Hindlimb muscle (tissue), 1 donor: ENCODE results near the gene FOXD4L4. TPM values are rescaled to one million over a fixed set of nuclear protein-coding genes. Genes with fewer than 3 reads are reported as not detected.
"Not testable (repeated sequence)": the region's sequence is repeated elsewhere in the genome, so short reads cannot be mapped to it uniquely, and the experiment has no call there.

Experiments used
- DNase-seq: peaks from one replicate; pipeline ENCODE4 v3.0.0-alpha.2; 2013
- polyA plus RNA-seq: library from polyadenylated mRNA; unstranded; fragments of 120-200 nt; gene quantifications from one replicate; pipeline ENCODE4 v1.2.1, GENCODE V29; 2013; ENCODE audit not compliant: insufficient read length

Gene FOXD4L4
- polyA plus RNA-seq: not detected

DNA sequence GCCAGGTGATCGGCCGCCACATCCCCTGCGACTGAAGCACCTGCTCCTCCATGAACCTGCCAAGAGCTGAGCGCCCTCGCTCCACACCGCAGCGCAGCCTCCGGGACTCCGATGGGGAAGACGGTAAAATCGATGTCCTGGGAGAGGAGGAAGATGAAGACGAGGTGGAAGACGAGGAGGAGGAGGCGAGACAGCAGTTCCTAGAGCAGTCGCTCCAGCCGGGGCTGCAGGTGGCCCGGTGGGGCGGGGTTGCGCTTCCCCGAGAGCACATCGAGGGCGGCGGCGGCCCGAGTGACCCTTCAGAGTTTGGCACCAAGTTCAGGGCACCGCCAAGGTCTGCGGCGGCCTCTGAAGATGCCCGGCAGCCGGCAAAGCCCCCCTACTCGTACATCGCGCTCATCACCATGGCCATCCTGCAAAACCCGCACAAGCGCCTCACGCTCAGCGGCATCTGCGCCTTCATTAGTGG, at the start of gene FOXD4L4:
Gene FOXD4L4 (plus strand): TSS at position 51 of the 469 bp plus-strand sequence. CDS start 0 bp downstream, at position 51.
- DNase-seq: not testable (repeated sequence)

DNA sequence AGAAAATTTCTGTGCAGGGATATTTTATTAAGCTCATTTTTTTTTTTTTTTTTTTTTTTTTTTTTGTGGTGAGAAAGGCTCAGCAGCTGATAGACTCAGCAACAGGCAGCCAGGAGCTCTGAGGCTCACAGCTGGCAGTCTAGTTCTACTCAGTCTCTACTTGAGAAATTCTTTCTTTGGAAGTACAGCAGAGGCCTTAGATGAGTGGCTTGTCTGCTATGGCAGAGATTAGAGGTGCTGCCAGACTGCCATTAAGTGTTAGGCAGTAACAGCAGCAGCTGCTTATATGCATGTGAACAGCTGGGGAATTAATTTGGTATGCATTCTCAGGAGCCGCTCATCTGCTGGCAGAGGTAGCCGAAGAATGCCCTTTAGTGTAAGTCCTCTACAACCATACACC, 33.4 kb upstream of the FOXD4L4 start:
- DNase-seq: not testable (repeated sequence)

DNA sequence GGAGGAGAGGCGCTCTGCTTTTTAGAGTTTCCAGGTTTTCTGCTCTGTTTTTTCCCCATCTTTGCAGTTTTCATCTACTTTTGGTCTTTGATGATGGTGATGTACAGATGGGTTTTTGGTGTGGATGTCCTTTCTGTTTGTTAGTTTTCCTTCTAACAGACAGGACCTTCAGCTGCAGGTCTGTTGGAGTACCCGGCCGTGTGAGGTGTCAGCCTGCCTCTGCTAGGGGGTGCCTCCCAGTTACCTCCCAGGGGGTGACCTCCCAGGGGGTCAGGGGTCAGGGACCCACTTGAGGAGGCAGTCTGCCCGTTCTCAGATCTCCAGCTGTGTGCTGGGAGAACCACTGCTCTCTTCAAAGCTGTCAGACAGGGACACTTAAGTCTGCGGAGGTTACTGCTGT, 22.5 kb upstream of the FOXD4L4 start:
- DNase-seq: not testable (repeated sequence)

DNA sequence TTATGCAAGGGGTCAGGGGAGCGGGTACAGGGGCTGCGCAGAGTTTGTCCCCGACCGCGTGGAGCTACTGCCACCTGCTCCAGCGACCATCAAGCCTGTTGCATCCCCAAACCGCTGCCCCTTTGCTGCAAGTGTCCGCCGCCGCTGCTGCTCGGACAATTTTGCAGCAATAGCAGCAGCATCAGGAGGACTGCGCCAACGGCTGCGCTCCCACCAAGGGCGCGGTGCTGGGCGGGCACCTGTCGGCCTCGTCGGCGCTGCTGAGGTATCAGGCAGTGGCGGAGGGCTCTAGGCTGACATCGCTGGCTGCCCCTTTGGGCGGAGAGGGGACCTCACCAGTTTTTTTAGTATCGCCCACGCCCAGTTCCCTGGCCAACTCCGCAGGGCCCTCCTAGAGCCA, 1.2 kb downstream of the FOXD4L4 start:
- not testable (repeated sequence) for DNase-seq

Other genes with a start within 250 kb of the FOXD4L4 start
- 45.2 TPM for gene ZNG1E, start 61.2 kb upstream of the FOXD4L4 start, polyA plus RNA-seq